Gastroesophageal sphincter (tissue), 3 donors: ENCODE measurements around the gene SUPT3H.

ENCODE experiments used
- POLR2AphosphoS5 ChIP-seq: sonication (generic); formaldehyde crosslinking; IDR thresholded peaks from one replicate; pipeline ENCODE4 v1.6.1; 2017; ENCODE audit warnings: antibody characterized with exemption
- TF ChIP-seq, protein P1 (sequence below), 4 experiments: fragments of 200-600 bp in 2 of 4; fragments of 450-650 bp in 2 of 4; sonication (generic) in 1 of 4; IDR thresholded peaks; one replicate each; pipeline ENCODE4 v1.5.1; 2017 to 2019; ENCODE audit warnings: antibody characterized with exemption in 4 of 4, mild to moderate bottlenecking in 2 of 4, moderate library complexity in 2 of 4

GRCh38 chr6:44800784-44801592 lies 576.7 kb downstream of the SUPT3H start:
- TF ChIP-seq, protein P1, sequence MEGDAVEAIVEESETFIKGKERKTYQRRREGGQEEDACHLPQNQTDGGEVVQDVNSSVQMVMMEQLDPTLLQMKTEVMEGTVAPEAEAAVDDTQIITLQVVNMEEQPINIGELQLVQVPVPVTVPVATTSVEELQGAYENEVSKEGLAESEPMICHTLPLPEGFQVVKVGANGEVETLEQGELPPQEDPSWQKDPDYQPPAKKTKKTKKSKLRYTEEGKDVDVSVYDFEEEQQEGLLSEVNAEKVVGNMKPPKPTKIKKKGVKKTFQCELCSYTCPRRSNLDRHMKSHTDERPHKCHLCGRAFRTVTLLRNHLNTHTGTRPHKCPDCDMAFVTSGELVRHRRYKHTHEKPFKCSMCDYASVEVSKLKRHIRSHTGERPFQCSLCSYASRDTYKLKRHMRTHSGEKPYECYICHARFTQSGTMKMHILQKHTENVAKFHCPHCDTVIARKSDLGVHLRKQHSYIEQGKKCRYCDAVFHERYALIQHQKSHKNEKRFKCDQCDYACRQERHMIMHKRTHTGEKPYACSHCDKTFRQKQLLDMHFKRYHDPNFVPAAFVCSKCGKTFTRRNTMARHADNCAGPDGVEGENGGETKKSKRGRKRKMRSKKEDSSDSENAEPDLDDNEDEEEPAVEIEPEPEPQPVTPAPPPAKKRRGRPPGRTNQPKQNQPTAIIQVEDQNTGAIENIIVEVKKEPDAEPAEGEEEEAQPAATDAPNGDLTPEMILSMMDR (IDR thresholded peaks at IDR 0.05): no peak
- no peak for TF ChIP-seq POLR2AphosphoS5
